CD4-positive, CD25-positive, alpha-beta regulatory T cell (primary cell): ENCODE measurements around the gene EVI5. TPM values are rescaled to one million over a fixed set of nuclear protein-coding genes. Genes with fewer than 3 reads are reported as not detected.
A peak's percentile ranks its signal among the peaks of the same experiment; 100 is the strongest.
"Not testable (repeated sequence)": the region's sequence is repeated elsewhere in the genome, so short reads cannot be mapped to it uniquely, and the experiment has no call there.

Source experiments
- ATAC-seq, 2 donors: fragments of 150-1000 bp; cut with Tn5 transposase; one replicate each; pipeline ENCODE4 v1.10.0; 2021; ENCODE audit warnings: low read depth in 2 of 2, moderate number of reproducible peaks in 2 of 2, moderate library complexity in 1 of 2
- DNase-seq, 3 donors: peaks; one replicate each; pipeline versions ENCODE4 v3.0.0 to v3.0.0-alpha.2; 2012 to 2022; ENCODE audit warnings: mixed read lengths in 1 of 3
- H3K27ac ChIP-seq: one replicate; pipeline ENCODE4 v1.7.0; 2013; ENCODE audit warnings: mild to moderate bottlenecking, low read length; ENCODE audit not compliant: insufficient read depth, poor library complexity, severe bottlenecking
- H3K27me3 ChIP-seq: one replicate; pipeline ENCODE4 v1.7.0; 2013; ENCODE audit warnings: low read length; ENCODE audit not compliant: control insufficient read depth, insufficient read depth
- H3K36me3 ChIP-seq: one replicate; pipeline ENCODE4 v1.7.0; 2013; ENCODE audit warnings: mild to moderate bottlenecking, low read length, moderate library complexity; ENCODE audit not compliant: control insufficient read depth, insufficient read depth
- H3K4me1 ChIP-seq: 2 replicates; pipeline ENCODE4 v1.7.0; 2013; ENCODE audit warnings: mild to moderate bottlenecking, low read length; ENCODE audit not compliant: insufficient read depth, control insufficient read depth, poor library complexity, severe bottlenecking
- H3K4me3 ChIP-seq: one replicate; pipeline ENCODE4 v1.7.0; 2013; ENCODE audit warnings: low read depth, mild to moderate bottlenecking, low read length, moderate library complexity
- H3K9me3 ChIP-seq, 2 experiments: 1 replicate in 1 of 2; 2 replicates in 1 of 2; pipeline ENCODE4 v1.7.0; 2013; ENCODE audit warnings: low read length in 2 of 2, mild to moderate bottlenecking in 1 of 2, moderate library complexity in 1 of 2; ENCODE audit not compliant: control insufficient read depth in 2 of 2
- H3K27ac Mint-ChIP-seq, 3 donors: one replicate each; pipeline ENCODE4 v1.8.0; 2020 to 2022; ENCODE audit warnings: mild to moderate bottlenecking in 3 of 3, mixed read lengths in 3 of 3, moderate library complexity in 2 of 3
- H3K27me3 Mint-ChIP-seq: one replicate; pipeline ENCODE4 v1.8.0; 2022; ENCODE audit warnings: mild to moderate bottlenecking, mixed read lengths
- H3K36me3 Mint-ChIP-seq: one replicate; pipeline ENCODE4 v1.8.0; 2020; ENCODE audit warnings: mixed read lengths
- H3K4me1 Mint-ChIP-seq, 4 donors: one replicate each; pipeline ENCODE4 v1.8.0; 2020 to 2022; ENCODE audit warnings: mixed read lengths in 4 of 4, mild to moderate bottlenecking in 1 of 4
- H3K4me3 Mint-ChIP-seq, 4 donors: one replicate each; pipeline ENCODE4 v1.8.0; 2020 to 2022; ENCODE audit warnings: mild to moderate bottlenecking in 4 of 4, mixed read lengths in 4 of 4, moderate library complexity in 3 of 4
- H3K9me3 Mint-ChIP-seq, 7 donors: one replicate each; pipeline ENCODE4 v1.8.0; 2020 to 2022; ENCODE audit warnings: mixed read lengths in 7 of 7, mild to moderate bottlenecking in 3 of 7, moderate library complexity in 2 of 7
- polyA plus RNA-seq, 4 donors: library from polyadenylated mRNA; unstranded; fragments of 300-500 nt; fragmentation: Illumina TruSeq; gene quantifications; one replicate each; pipeline ENCODE4 v1.2.3, GENCODE V29; 2021
- total RNA-seq: library from RNA; stranded (reverse); gene quantifications from one replicate; pipeline ENCODE4 v1.2.3, GENCODE V29; 2022

Gene EVI5
- total and polyA plus RNA-seq, 5 donors from 2014 or later, result 0.52 to 2.7 (median 0.59) TPM

DNA sequence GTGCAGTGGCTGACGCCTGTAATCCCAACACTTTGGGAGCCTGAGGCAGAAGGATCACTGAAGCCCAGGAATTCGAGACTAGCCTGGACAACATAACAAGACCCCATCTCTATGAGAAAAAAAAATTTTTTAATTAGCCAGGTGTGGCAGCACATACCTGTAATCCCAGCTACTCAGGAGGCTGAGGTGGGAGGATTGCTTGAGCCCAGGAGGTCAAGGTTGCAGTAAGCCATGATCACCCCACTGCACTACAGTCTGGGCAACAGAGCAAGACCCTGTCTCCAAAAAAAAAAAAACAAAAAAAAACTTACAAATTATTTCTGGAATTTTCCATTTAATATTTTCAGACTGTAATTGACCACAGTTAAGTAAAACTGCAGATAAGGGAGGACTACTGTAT lies 11.2 kb downstream of the EVI5 start:
- H3K36me3 Mint-ChIP-seq, result peaks cover 12% of the 10 kb centered on the region
- H3K9me3 Mint-ChIP-seq, H3K27ac Mint-ChIP-seq, DNase-seq, H3K4me1 Mint-ChIP-seq, H3K4me3 ChIP-seq, H3K27me3 ChIP-seq, H3K9me3 ChIP-seq, H3K36me3 ChIP-seq, H3K4me3 Mint-ChIP-seq, H3K4me1 ChIP-seq, H3K27ac ChIP-seq, ATAC-seq: not testable (repeated sequence)
- H3K27me3 Mint-ChIP-seq, result peaks cover 11% of the 10 kb centered on the region

DNA sequence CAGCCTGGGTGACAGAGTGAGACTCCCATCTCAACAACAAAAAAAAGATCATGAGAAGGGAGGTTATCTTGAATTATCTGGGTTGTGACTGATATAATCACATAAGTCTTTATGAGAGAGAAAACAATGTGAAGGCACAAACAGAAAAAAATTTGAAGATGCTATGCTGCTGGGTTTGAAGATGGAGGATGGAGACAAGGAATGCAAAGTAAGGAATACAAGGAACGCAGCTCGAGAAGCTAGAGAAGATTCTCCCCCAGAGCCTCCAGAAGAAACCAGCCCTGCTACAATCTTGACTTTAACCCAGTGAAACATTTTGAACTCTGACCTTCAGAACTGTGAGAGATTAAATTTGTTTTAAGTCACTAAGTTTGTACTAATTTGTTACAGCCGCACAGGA lies 15.1 kb downstream of the EVI5 start:
- H3K27me3 Mint-ChIP-seq, result peaks cover 5% of the 10 kb centered on the region

DNA sequence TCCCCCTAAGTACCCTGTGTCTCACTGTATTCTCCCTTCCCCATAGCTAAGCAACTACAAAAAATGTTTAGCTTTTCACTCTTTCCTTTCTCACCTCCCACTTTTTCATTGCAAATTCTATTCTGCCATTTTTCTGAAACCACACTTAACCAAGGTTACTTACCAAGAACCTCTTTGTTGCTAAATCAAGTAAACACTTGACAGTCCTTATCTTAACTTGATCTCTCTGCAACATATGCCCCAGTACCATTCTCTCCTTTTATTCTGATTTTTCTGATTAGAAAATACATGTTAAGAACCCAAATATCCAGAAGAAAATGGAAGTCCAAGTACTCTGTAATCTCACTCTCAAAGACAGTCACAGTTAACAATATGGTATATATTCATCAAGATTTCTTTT lies 16.0 kb downstream of the EVI5 start:
- H3K27ac Mint-ChIP-seq, result no peak overlapping the region
- Histone ChIP-seq H3K4me1 (no peaks in the 10 kb centered on the region), H3K27ac (no peak overlapping the region), H3K4me3 (no peak overlapping the region), H3K36me3 (no peaks in the 10 kb centered on the region), H3K27me3 (no peaks in the 10 kb centered on the region), H3K9me3 (peaks cover 3 to 5% of the 10 kb centered on the region in 2 experiments)
- peaks cover 0 to 7% (median 0%) of the 10 kb centered on the region in 4 donors for H3K4me1 Mint-ChIP-seq
- peaks cover 0 to 8% (median 1%) of the 10 kb centered on the region in 7 donors for H3K9me3 Mint-ChIP-seq
- peaks cover 8% of the 10 kb centered on the region for H3K36me3 Mint-ChIP-seq
- H3K27me3 Mint-ChIP-seq, result peaks cover 5% of the 10 kb centered on the region
- H3K4me3 Mint-ChIP-seq, result no peak overlapping the region
- DNase-seq (no peak), ATAC-seq (no peak)

More for the DNA sequence above, 15.1 kb downstream of the EVI5 start:
- Mint-ChIP-seq H3K4me1 (peaks cover 0 to 7% (median 0%) of the 10 kb centered on the region in 4 donors), H3K9me3 (peaks cover 0 to 8% (median 1%) of the 10 kb centered on the region in 7 donors), H3K27ac (no peak overlapping the region), H3K36me3 (peaks cover 8% of the 10 kb centered on the region), H3K4me3 (no peak overlapping the region)
- Histone ChIP-seq H3K27ac (no peak overlapping the region), H3K27me3 (no peaks in the 10 kb centered on the region), H3K9me3 (peaks cover 3 to 5% of the 10 kb centered on the region in 2 experiments), H3K4me1 (no peaks in the 10 kb centered on the region), H3K4me3 (no peak overlapping the region), H3K36me3 (no peaks in the 10 kb centered on the region)
- DNase-seq (no peak), ATAC-seq (no peak)

DNA sequence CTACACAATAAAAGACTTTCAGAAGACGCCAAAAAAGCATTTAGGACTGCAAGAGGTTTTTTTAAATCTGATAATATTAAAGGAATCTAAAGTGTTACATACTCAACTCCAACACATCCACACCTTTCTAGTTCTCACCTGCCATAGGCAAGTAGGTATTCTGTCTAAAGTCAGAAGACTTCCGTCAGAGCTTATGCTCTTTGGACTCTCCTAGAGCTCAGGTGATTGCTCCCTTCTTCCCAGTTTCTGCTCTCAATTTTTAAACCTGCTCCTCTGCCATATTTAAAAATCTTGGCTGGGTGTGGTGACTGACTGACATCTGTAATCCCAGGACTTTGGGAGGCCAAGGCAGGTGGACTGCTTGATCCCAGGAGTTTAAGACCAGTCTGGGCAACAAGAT lies 16.6 kb downstream of the EVI5 start:
- peak overlapping the region in 1 of 3 donors; percentile 69 for H3K27ac Mint-ChIP-seq
- no peaks in the 10 kb centered on the region for H3K4me1 ChIP-seq
- peaks cover 3 to 5% of the 10 kb centered on the region in 2 experiments for H3K9me3 ChIP-seq
- H3K4me3 ChIP-seq, result no peak overlapping the region
- peaks cover 8% of the 10 kb centered on the region for H3K36me3 Mint-ChIP-seq
- peaks cover 0 to 7% (median 0%) of the 10 kb centered on the region in 4 donors for H3K4me1 Mint-ChIP-seq
- no peak for DNase-seq
- H3K27me3 Mint-ChIP-seq, result peaks cover 2% of the 10 kb centered on the region
- no peak overlapping the region for H3K4me3 Mint-ChIP-seq
- H3K36me3 ChIP-seq, result no peaks in the 10 kb centered on the region
- H3K9me3 Mint-ChIP-seq, result peaks cover 0 to 8% (median 1%) of the 10 kb centered on the region in 7 donors
- H3K27me3 ChIP-seq, result no peaks in the 10 kb centered on the region
- ATAC-seq, result no peak
- no peak overlapping the region for H3K27ac ChIP-seq

DNA sequence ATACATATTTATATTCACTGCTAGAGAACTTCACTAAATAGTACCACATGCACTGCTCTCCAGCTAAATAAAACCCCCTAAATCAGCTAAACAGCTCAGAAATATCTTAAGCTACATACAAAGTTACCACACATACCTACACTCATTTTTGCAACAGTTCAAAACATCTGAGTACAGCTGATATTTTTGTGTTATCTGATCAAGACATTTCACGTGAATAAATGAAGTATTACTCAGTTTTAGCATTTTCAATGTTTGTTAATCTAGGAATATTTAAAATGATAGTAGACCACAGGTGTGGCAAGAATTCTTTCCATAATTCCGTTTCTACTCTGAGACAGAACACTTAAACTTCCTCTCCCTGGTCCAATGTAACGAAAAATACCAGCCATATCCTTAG lies 20.8 kb downstream of the EVI5 start:
- H3K4me1 Mint-ChIP-seq, result peaks cover 0 to 2% (median 0%) of the 10 kb centered on the region in 4 donors
- no peak overlapping the region for H3K4me3 Mint-ChIP-seq
- DNase-seq (no peak), ATAC-seq (no peak)
- peaks cover 0 to 8% (median 1%) of the 10 kb centered on the region in 7 donors for H3K9me3 Mint-ChIP-seq
- Histone ChIP-seq H3K9me3 (peaks cover 3 to 5% of the 10 kb centered on the region in 2 experiments), H3K27me3 (no peaks in the 10 kb centered on the region), H3K27ac (no peak overlapping the region), H3K36me3 (no peaks in the 10 kb centered on the region), H3K4me1 (no peaks in the 10 kb centered on the region), H3K4me3 (no peak overlapping the region)
- peaks cover 14% of the 10 kb centered on the region for H3K27me3 Mint-ChIP-seq
- peaks cover 4% of the 10 kb centered on the region for H3K36me3 Mint-ChIP-seq
- no peak overlapping the region for H3K27ac Mint-ChIP-seq

DNA sequence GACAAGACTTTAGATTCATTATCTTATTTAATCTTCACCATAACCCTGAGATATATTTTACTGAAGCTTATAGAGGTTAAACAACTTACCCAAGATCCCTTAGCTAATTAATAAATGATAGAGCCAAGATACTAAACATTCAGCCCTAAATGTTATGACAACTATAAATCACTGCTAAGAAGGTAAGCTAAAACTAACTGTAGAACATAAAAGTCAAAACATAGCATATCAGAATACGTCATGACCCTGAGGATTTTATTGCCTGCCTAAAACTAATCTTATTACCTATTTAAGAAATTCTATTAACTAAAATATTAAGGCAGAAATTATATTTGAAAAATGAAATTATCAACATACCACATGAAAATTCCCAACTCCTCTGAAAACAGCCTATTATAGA lies 22.6 kb downstream of the EVI5 start:
- H3K27me3 ChIP-seq, result no peaks in the 10 kb centered on the region
- Mint-ChIP-seq H3K27ac (no peak overlapping the region), H3K36me3 (no peaks in the 10 kb centered on the region), H3K4me3 (no peak overlapping the region), H3K9me3 (peaks cover 0 to 3% (median 0%) of the 10 kb centered on the region in 7 donors), H3K27me3 (peaks cover 14% of the 10 kb centered on the region), H3K4me1 (no peaks in the 10 kb centered on the region)
- H3K27ac ChIP-seq, result no peak overlapping the region
- no peak for ATAC-seq
- H3K9me3 ChIP-seq, result no peaks in the 10 kb centered on the region
- H3K36me3 ChIP-seq, result no peaks in the 10 kb centered on the region
- H3K4me1 ChIP-seq, result no peaks in the 10 kb centered on the region
- H3K4me3 ChIP-seq, result no peak overlapping the region
- DNase-seq, result no peak

DNA sequence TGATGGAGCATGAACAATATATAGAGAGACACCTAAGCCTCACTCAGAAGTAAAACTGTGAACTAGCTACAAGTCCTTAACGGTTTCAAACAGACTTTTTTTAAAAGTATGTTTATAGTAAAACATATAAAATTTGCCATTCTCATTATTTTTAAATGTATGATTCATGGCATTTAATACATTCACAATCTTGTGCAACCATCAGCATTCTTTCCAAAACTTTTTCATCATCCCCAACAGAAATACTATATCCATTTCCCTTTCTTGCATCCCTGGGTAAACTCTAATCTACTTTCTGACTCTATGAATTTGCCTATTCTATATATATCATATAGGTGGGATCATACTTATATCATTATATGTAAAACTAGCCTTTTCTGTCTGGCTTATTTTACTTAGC lies 25.5 kb downstream of the EVI5 start:
- H3K4me3 ChIP-seq, result no peak overlapping the region
- H3K9me3 ChIP-seq, result no peaks in the 10 kb centered on the region
- Mint-ChIP-seq H3K27ac (no peak overlapping the region), H3K4me1 (no peaks in the 10 kb centered on the region), H3K27me3 (peaks cover 14% of the 10 kb centered on the region), H3K36me3 (peaks cover 3% of the 10 kb centered on the region), H3K9me3 (peaks cover 0 to 3% (median 0%) of the 10 kb centered on the region in 7 donors), H3K4me3 (no peak overlapping the region)
- DNase-seq (no peak), ATAC-seq (no peak)
- H3K27ac ChIP-seq, result no peak overlapping the region
- no peaks in the 10 kb centered on the region for H3K4me1 ChIP-seq
- no peaks in the 10 kb centered on the region for H3K27me3 ChIP-seq
- no peaks in the 10 kb centered on the region for H3K36me3 ChIP-seq

DNA sequence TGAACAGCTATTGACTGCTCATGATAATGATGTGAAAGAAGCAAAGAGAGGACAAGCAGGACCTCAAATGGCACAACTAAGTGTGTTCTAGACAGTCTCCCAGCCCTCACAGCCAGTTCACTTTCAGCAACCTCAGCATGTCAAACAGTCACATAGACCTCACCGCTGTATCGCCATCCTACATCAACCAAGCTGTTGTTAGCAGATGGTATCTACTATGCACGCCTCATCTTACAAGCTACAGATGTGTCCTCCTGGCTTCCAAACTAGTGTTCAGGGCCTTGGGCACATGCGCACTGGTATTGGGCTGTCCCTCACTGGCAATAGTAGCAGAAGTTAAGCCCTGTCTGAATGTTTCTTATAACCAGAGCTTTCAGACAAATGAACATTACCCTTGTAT lies 28.4 kb downstream of the EVI5 start:
- Histone ChIP-seq H3K27me3 (no peaks in the 10 kb centered on the region), H3K4me3 (no peak overlapping the region), H3K9me3 (no peaks in the 10 kb centered on the region), H3K27ac (no peak overlapping the region), H3K36me3 (no peaks in the 10 kb centered on the region), H3K4me1 (no peaks in the 10 kb centered on the region)
- no peak overlapping the region for H3K4me3 Mint-ChIP-seq
- peaks cover 0 to 4% (median 0%) of the 10 kb centered on the region in 7 donors for H3K9me3 Mint-ChIP-seq
- H3K27me3 Mint-ChIP-seq, result peaks cover 10% of the 10 kb centered on the region
- ATAC-seq, result no peak
- DNase-seq, result no peak
- peaks cover 0 to 4% (median 0%) of the 10 kb centered on the region in 4 donors for H3K4me1 Mint-ChIP-seq
- peak overlapping the region in 1 of 3 donors; percentile 33 for H3K27ac Mint-ChIP-seq
- H3K36me3 Mint-ChIP-seq, result peaks cover 3% of the 10 kb centered on the region
